Effector memory CD4-positive, alpha-beta T cell (primary cell): ENCODE measurements around the gene GNG8.

Experiments used
- DNase-seq, 3 donors: peaks; one replicate each; pipeline ENCODE4 v3.0.0-alpha.2; 2020
- H3K27ac ChIP-seq: 2 replicates; pipeline ENCODE4 v1.7.0; 2013; ENCODE audit warnings: mild to moderate bottlenecking, low read length, moderate library complexity; ENCODE audit not compliant: insufficient read depth, poor library complexity, severe bottlenecking
- H3K27me3 ChIP-seq: replicated peaks from 2 replicates; pipeline ENCODE4 v1.7.0; 2013; ENCODE audit warnings: mild to moderate bottlenecking, low read length; ENCODE audit not compliant: insufficient read depth, control insufficient read depth, poor library complexity, severe bottlenecking
- H3K36me3 ChIP-seq: 2 replicates; pipeline ENCODE4 v1.7.0; 2013; ENCODE audit warnings: mild to moderate bottlenecking, low read length, moderate library complexity; ENCODE audit not compliant: control insufficient read depth, insufficient read depth
- H3K4me1 ChIP-seq: 2 replicates; pipeline ENCODE4 v1.7.0; 2013; ENCODE audit warnings: low read length, mild to moderate bottlenecking; ENCODE audit not compliant: control insufficient read depth, insufficient read depth, poor library complexity, severe bottlenecking
- H3K4me3 ChIP-seq: 2 replicates; pipeline ENCODE4 v1.7.0; 2013; ENCODE audit warnings: low read length, low read depth, mild to moderate bottlenecking; ENCODE audit not compliant: insufficient read depth, poor library complexity, severe bottlenecking
- H3K9me3 ChIP-seq: 2 replicates; pipeline ENCODE4 v1.7.0; 2013; ENCODE audit warnings: mild to moderate bottlenecking, low read length, moderate library complexity; ENCODE audit not compliant: control insufficient read depth

GNG8 gene

GRCh38 chr19:46618670-46619231 is 17.3 kb downstream of the GNG8 start:
- Histone ChIP-seq H3K36me3 (no peaks in the 10 kb centered on the region), H3K4me3 (no peak overlapping the region), H3K27me3 (no peaks in the 10 kb centered on the region), H3K9me3 (no peaks in the 10 kb centered on the region), H3K27ac (peak overlapping the region; percentile 28), H3K4me1 (peaks cover 32% of the 10 kb centered on the region)
- no peak for DNase-seq

- no peaks in the 10 kb centered on the region for H3K27me3 ChIP-seq
- H3K9me3 ChIP-seq, result no peaks in the 10 kb centered on the region
- DNase-seq, result no peak
- H3K4me3 ChIP-seq, result no peak overlapping the region
- peaks cover 35% of the 10 kb centered on the region for H3K4me1 ChIP-seq
- peak overlapping the region; percentile 30 for H3K27ac ChIP-seq
- no peaks in the 10 kb centered on the region for H3K36me3 ChIP-seq
Measured at GRCh38 chr19:46617601-46618000, 18.4 kb downstream of the GNG8 start.

DNA sequence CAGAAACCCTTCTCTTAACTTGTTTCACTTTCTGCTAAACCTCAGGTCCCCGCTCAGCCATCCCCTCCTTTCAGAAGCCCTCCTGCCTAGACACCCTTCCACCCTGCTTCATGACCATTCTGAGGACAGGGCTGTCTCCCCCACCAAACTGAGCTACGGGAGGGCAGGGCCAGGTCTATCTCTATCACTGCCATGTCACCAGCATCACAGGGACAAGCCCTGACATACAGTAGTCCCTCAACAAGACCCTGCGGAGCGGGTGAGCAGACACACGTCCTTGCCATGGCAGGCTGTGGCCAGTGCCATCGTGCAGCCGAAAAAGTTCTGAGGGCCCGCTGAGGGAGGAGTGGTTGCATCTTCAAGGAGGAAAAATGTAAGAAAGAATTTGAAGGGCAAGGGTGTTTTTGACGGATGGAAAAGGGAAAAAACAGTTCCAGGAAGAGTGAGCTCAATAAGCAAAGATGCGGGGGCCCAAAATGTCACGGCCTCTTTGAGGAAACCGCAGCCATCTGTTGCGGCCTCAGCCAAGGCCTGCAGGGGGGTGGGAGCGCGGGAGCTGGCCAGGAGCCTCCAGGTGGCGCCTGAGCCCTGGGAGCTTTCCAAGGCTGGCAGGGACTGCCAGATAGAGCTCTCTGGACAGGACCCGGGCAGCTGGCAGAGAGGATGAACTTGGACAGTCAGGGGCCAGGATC is 19.2 kb downstream of the GNG8 start:
- DNase-seq, result no peak
- H3K27ac ChIP-seq, result peak overlapping the region; percentile 30
- H3K36me3 ChIP-seq, result no peaks in the 10 kb centered on the region
- no peaks in the 10 kb centered on the region for H3K9me3 ChIP-seq
- H3K4me1 ChIP-seq, result peaks cover 40% of the 10 kb centered on the region
- no peaks in the 10 kb centered on the region for H3K27me3 ChIP-seq
- H3K4me3 ChIP-seq, result no peak overlapping the region

GRCh38 chr19:46615966-46616365 is 20.0 kb downstream of the GNG8 start:
- peaks cover 48% of the 10 kb centered on the region for H3K4me1 ChIP-seq

GRCh38 chr19:46614114-46614722 is 21.8 kb downstream of the GNG8 start:
- Histone ChIP-seq H3K4me3 (no peak overlapping the region), H3K9me3 (no peaks in the 10 kb centered on the region), H3K27me3 (no peaks in the 10 kb centered on the region), H3K4me1 (peaks cover 52% of the 10 kb centered on the region), H3K27ac (no peak overlapping the region), H3K36me3 (peaks cover 9% of the 10 kb centered on the region)
- peak; percentile 54 to 70 (median 60) for DNase-seq

More at GRCh38 chr19:46615966-46616365, 20.0 kb downstream of the GNG8 start:
- no peak overlapping the region for H3K4me3 ChIP-seq
- no peak overlapping the region for H3K27ac ChIP-seq
- DNase-seq, result no peak
- H3K36me3 ChIP-seq, result no peaks in the 10 kb centered on the region
- no peaks in the 10 kb centered on the region for H3K9me3 ChIP-seq
- no peaks in the 10 kb centered on the region for H3K27me3 ChIP-seq

DNA sequence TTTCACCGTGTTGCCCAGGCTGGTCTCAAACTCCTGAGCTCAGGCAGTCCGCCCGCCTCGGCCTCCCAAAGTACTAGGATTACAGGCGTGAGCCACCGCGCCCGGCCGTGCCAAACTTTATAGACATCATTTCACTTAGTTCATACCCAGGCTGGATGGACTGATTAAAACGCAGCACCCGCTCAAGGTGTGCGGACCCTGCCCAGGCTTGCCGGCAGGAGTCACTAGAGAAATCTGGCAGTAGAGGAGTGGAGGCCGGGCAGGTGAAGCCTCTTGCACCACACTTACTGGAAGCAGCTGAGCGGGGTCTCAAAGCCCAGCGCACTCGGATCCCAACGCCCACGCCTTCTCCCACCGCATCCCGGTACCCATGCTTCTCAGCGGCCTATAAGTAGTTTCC is 22.5 kb downstream of the GNG8 start:
- H3K9me3 ChIP-seq, result no peaks in the 10 kb centered on the region
- H3K36me3 ChIP-seq, result peaks cover 16% of the 10 kb centered on the region
- no peak for DNase-seq
- peaks cover 46% of the 10 kb centered on the region for H3K4me1 ChIP-seq
- H3K27me3 ChIP-seq, result no peaks in the 10 kb centered on the region
- H3K27ac ChIP-seq, result no peak overlapping the region
- no peak overlapping the region for H3K4me3 ChIP-seq

GRCh38 chr19:46611776-46612175 is 24.2 kb downstream of the GNG8 start:
- H3K4me3 ChIP-seq, result no peak overlapping the region

GRCh38 chr19:46610851-46611770 is 24.9 kb downstream of the GNG8 start:
- no peaks in the 10 kb centered on the region for H3K9me3 ChIP-seq
- peaks cover 39% of the 10 kb centered on the region for H3K36me3 ChIP-seq
- peak in 1 of 3 donors; percentile 14 for DNase-seq
- H3K4me1 ChIP-seq, result peaks cover 33% of the 10 kb centered on the region
- H3K27me3 ChIP-seq, result no peaks in the 10 kb centered on the region
- peak overlapping the region; percentile 66 for H3K27ac ChIP-seq
- H3K4me3 ChIP-seq, result no peak overlapping the region

More at GRCh38 chr19:46611776-46612175, 24.2 kb downstream of the GNG8 start:
- Histone ChIP-seq H3K9me3 (no peaks in the 10 kb centered on the region), H3K36me3 (peaks cover 34% of the 10 kb centered on the region), H3K4me1 (peaks cover 37% of the 10 kb centered on the region), H3K27me3 (no peaks in the 10 kb centered on the region), H3K27ac (peak overlapping the region; percentile 66)
- no peak for DNase-seq

GRCh38 chr19:46610413-46610775 is 25.6 kb downstream of the GNG8 start:
- no peak for DNase-seq
- Histone ChIP-seq H3K4me3 (no peak overlapping the region), H3K9me3 (no peaks in the 10 kb centered on the region), H3K4me1 (peaks cover 33% of the 10 kb centered on the region), H3K36me3 (peaks cover 46% of the 10 kb centered on the region), H3K27me3 (no peaks in the 10 kb centered on the region), H3K27ac (no peak overlapping the region)
